Renal cortex interstitium (tissue), 11 donors: ENCODE measurements around the gene FAM181B. TPM values are rescaled to one million over a fixed set of nuclear protein-coding genes. Genes with fewer than 3 reads are reported as not detected.
A peak's percentile ranks its signal among the peaks of the same experiment; 100 is the strongest.

Experiments
- DNase-seq, 11 donors: peaks; one replicate each; pipeline ENCODE4 v3.0.0-alpha.2; 2013; ENCODE audit warnings: low read depth in 9 of 11, low spot score in 4 of 11; ENCODE audit errors: extremely low read depth in 1 of 11
- polyA plus RNA-seq, 3 donors: library from polyadenylated mRNA; unstranded; fragments of 120-200 nt; gene quantifications; one replicate each; pipeline ENCODE4 v1.2.1, GENCODE V29; 2013; ENCODE audit not compliant: insufficient read length in 3 of 3

FAM181B gene
- polyA plus RNA-seq, 3 donors = 2.6 to 3.8 (median 3.3) TPM

GRCh38 chr11:82753921-82754320, 20.3 kb upstream of the FAM181B start:
- DNase-seq = no peak

- DNase-seq = no peak
These were observed 19.1 kb upstream of the FAM181B start for GRCh38 chr11:82752801-82753200.

GRCh38 chr11:82750643-82751139, 17.0 kb upstream of the FAM181B start:
- peak in 4 of 11 donors; percentile 20 to 61 (median 49) for DNase-seq

- DNase-seq = no peak
These were observed 13.8 kb upstream of the FAM181B start for GRCh38 chr11:82747471-82747870.

GRCh38 chr11:82738091-82738490, 4.4 kb upstream of the FAM181B start:
- no peak for DNase-seq

GRCh38 chr11:82734120-82734479, 436 bp upstream of the FAM181B start:
- no peak for DNase-seq

- peak in 1 of 11 donors; percentile 42 for DNase-seq
These were observed 775 bp downstream of the FAM181B start for GRCh38 chr11:82732734-82733443.

GRCh38 chr11:82732348-82732733, 1.3 kb downstream of the FAM181B start:
- DNase-seq = no peak

- DNase-seq = no peak
These were observed 1.9 kb downstream of the FAM181B start for GRCh38 chr11:82731691-82732277.

GRCh38 chr11:82730754-82731153, 2.9 kb downstream of the FAM181B start:
- DNase-seq = no peak

GRCh38 chr11:82730286-82730685, 3.4 kb downstream of the FAM181B start:
- no peak for DNase-seq

- DNase-seq = no peak
These were observed 9.6 kb downstream of the FAM181B start for GRCh38 chr11:82724026-82724425.

GRCh38 chr11:82722231-82722630, 11.4 kb downstream of the FAM181B start:
- no peak for DNase-seq

- DNase-seq = no peak
These were observed 13.2 kb downstream of the FAM181B start for GRCh38 chr11:82720267-82721065.

- DNase-seq = no peak
These were observed 14.1 kb downstream of the FAM181B start for GRCh38 chr11:82719361-82720105.

- no peak for DNase-seq
These were observed 14.8 kb downstream of the FAM181B start for GRCh38 chr11:82718821-82719220.

GRCh38 chr11:82718307-82718706, 15.4 kb downstream of the FAM181B start:
- no peak for DNase-seq

GRCh38 chr11:82714346-82715174, 19.1 kb downstream of the FAM181B start:
- no peak for DNase-seq

GRCh38 chr11:82711648-82712047, 22.0 kb downstream of the FAM181B start:
- DNase-seq = no peak
